HG03108 (cell line): ENCODE measurements around the gene GTF3C5.

Source experiments
- ATAC-seq: cut with Tn5 transposase; IDR thresholded peaks from one replicate; pipeline ENCODE4 v1.9.1; 2021; ENCODE audit warnings: moderate library complexity; ENCODE audit not compliant: unreplicated experiment

The GTF3C5 gene

GRCh38 chr9:133104718-133105460 is 74.1 kb downstream of the GTF3C5 start:
- ATAC-seq = no peak

GRCh38 chr9:133105461-133105770 is 74.6 kb downstream of the GTF3C5 start:
- no peak for ATAC-seq

- no peak for ATAC-seq
These were observed 75.9 kb downstream of the GTF3C5 start for GRCh38 chr9:133106511-133107244.

DNA sequence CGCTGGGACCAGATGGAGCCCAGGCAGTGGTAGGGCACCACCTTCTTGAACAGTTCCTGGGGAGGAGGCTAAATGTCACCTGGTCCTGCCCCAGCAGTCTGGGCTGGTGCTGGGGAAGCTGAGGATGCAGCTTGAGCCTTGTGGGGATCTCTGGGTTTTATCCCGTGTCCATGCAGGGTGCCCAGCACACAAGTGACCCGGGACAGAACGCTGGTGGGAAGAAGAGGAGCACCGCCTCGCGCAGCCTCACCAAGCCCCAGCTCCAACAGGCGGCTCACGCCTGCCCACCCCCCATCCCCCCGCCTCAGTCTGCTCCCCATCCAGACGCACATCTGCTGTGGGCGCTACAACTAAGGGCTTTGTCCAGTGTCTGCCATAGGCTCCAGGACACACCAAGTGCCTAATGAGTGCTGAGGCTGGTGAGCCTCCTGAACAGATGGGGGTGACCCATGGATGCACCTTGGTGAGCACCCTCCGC is 76.5 kb downstream of the GTF3C5 start:
- ATAC-seq = no peak
